Measurements from ENCODE around the gene APOL1.

- TF ChIP-seq, protein P1, sequence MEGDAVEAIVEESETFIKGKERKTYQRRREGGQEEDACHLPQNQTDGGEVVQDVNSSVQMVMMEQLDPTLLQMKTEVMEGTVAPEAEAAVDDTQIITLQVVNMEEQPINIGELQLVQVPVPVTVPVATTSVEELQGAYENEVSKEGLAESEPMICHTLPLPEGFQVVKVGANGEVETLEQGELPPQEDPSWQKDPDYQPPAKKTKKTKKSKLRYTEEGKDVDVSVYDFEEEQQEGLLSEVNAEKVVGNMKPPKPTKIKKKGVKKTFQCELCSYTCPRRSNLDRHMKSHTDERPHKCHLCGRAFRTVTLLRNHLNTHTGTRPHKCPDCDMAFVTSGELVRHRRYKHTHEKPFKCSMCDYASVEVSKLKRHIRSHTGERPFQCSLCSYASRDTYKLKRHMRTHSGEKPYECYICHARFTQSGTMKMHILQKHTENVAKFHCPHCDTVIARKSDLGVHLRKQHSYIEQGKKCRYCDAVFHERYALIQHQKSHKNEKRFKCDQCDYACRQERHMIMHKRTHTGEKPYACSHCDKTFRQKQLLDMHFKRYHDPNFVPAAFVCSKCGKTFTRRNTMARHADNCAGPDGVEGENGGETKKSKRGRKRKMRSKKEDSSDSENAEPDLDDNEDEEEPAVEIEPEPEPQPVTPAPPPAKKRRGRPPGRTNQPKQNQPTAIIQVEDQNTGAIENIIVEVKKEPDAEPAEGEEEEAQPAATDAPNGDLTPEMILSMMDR (IDR thresholded peaks at IDR 0.05; ENCODE audit: low read depth, low read length, poor library complexity, severe bottlenecking), result no peak
- TF ChIP-seq EZH2phosphoT487 (IDR thresholded peaks at IDR 0.05; ENCODE audit: borderline replicate concordance, low read length), result no peak
Observed at GRCh38 chr22:36281781-36282327, 28.9 kb downstream of the APOL1 start.
